Fibroblast of lung (primary cell): ENCODE measurements around the gene CHCHD1. TPM values are rescaled to one million over a fixed set of nuclear protein-coding genes. Genes with fewer than 3 reads are reported as not detected.

Source experiments
- DNase-seq, 2 donors: peaks; one replicate each; pipeline versions ENCODE4 v3.0.0 to v3.0.0-alpha.2; 2010; ENCODE audit warnings: low read depth in 2 of 2
- H2AFZ ChIP-seq: 2 replicates; pipeline ENCODE4 v1.5.1; 2012; ENCODE audit warnings: low read length, control low read depth, inconsistent platforms
- H3K27ac ChIP-seq: 2 replicates; pipeline ENCODE4 v1.5.1; 2011; ENCODE audit warnings: low read length, control low read depth; ENCODE audit not compliant: insufficient read depth
- H3K27me3 ChIP-seq: 2 replicates; pipeline ENCODE4 v1.5.1; 2011; ENCODE audit warnings: mild to moderate bottlenecking, low read length; ENCODE audit not compliant: control insufficient read depth, insufficient read depth
- H3K36me3 ChIP-seq: 2 replicates; pipeline ENCODE4 v1.5.1; 2011; ENCODE audit warnings: low read length; ENCODE audit not compliant: control insufficient read depth, insufficient read depth
- H3K4me1 ChIP-seq: 2 replicates; pipeline ENCODE4 v1.5.1; 2011; ENCODE audit warnings: low read length; ENCODE audit not compliant: control insufficient read depth, insufficient read depth; ENCODE audit errors: extremely low read depth
- H3K4me2 ChIP-seq: 2 replicates; pipeline ENCODE4 v1.5.1; 2011; ENCODE audit warnings: low read length, control low read depth; ENCODE audit not compliant: insufficient read depth; ENCODE audit errors: extremely low read depth
- H3K4me3 ChIP-seq, 4 experiments: fragments of 200-600 bp in 1 of 4; sonication (generic) in 1 of 4; replicated peaks in 1 of 4; 2 replicates each; pipeline ENCODE4 v1.5.1; 2011 to 2016; ENCODE audit warnings: low read length in 4 of 4, low read depth in 3 of 4, mild to moderate bottlenecking in 3 of 4, control low read depth in 2 of 4, inconsistent platforms in 1 of 4, mixed read lengths in 1 of 4; ENCODE audit not compliant: insufficient read depth in 1 of 4; ENCODE audit errors: control extremely low read depth in 1 of 4
- H3K79me2 ChIP-seq: 2 replicates; pipeline ENCODE4 v1.5.1; 2012; ENCODE audit warnings: mild to moderate bottlenecking, low read length, inconsistent platforms; ENCODE audit not compliant: control insufficient read depth, insufficient read depth
- H3K9ac ChIP-seq: 2 replicates; pipeline ENCODE4 v1.5.1; 2011; ENCODE audit warnings: mild to moderate bottlenecking, low read length, control low read depth; ENCODE audit not compliant: insufficient read depth
- H3K9me3 ChIP-seq: 2 replicates; pipeline ENCODE4 v1.5.1; 2012; ENCODE audit warnings: low read depth, low read length; ENCODE audit not compliant: control insufficient read depth, insufficient read depth
- H4K20me1 ChIP-seq: 2 replicates; pipeline ENCODE4 v1.5.1; 2011; ENCODE audit warnings: low read length; ENCODE audit not compliant: control insufficient read depth, insufficient read depth; ENCODE audit errors: extremely low read depth
- CTCF ChIP-seq, 2 donors: IDR thresholded peaks in 1 of 2; conservative IDR thresholded peaks in 1 of 2; 1 replicate in 1 of 2; 2 replicates in 1 of 2; pipeline ENCODE4 v1.5.1; 2011 to 2012; ENCODE audit warnings: low read length in 2 of 2, control low read depth in 1 of 2, inconsistent platforms in 1 of 2, low read depth in 1 of 2, mild to moderate bottlenecking in 1 of 2
- EZH2 ChIP-seq: IDR thresholded peaks from 2 replicates; pipeline ENCODE4 v1.5.1; 2012; ENCODE audit warnings: low read length, control low read depth, mild to moderate bottlenecking; ENCODE audit errors: missing control alignments
- polyA plus RNA-seq, 2 donors: library from polyadenylated mRNA; depleted of rRNA in 1 of 2; stranded (reverse) in 1 of 2; unstranded in 1 of 2; fragments of >200 nt; gene quantifications; 2 replicates each; pipeline ENCODE4 v1.2.1, GENCODE V29; 2011 to 2012; ENCODE audit warnings: missing spikeins in 1 of 2
- total RNA-seq: library from RNA; depleted of rRNA; stranded (reverse); fragments of >200 nt; gene quantifications from 2 replicates; pipeline ENCODE4 v1.2.1, GENCODE V29; 2014

CHCHD1 gene
- total and polyA plus RNA-seq, 2 donors (not counting 1 experiment from before 2014, with no cell fraction given): 21.3 to 31.0 TPM

GRCh38 chr10:73823391-73823790 is 41.5 kb downstream of the CHCHD1 start:
- Histone ChIP-seq H3K27me3 (no peaks in the 10 kb centered on the region), H3K9me3 (no peaks in the 10 kb centered on the region), H3K27ac (no peak overlapping the region), H3K79me2 (no peaks in the 10 kb centered on the region), H3K4me2 (no peak overlapping the region), H3K4me1 (no peaks in the 10 kb centered on the region), H4K20me1 (no peaks in the 10 kb centered on the region), H3K9ac (no peak overlapping the region), H3K4me3 (no peak overlapping the region), H2AFZ (no peak overlapping the region), H3K36me3 (peaks cover 4% of the 10 kb centered on the region)
- TF ChIP-seq EZH2 (no peak), CTCF (conservative IDR thresholded peaks at IDR 0.05 in 1 of 2, IDR thresholded peaks at IDR 0.05 in 1 of 2; ENCODE audit: low read depth in 1 of 2, low read length in 2 of 2) (no peak)
- no peak for DNase-seq

GRCh38 chr10:73824146-73824725 is 42.4 kb downstream of the CHCHD1 start:
- Histone ChIP-seq H3K4me3 (no peak overlapping the region), H3K9me3 (no peaks in the 10 kb centered on the region), H4K20me1 (no peaks in the 10 kb centered on the region), H3K9ac (no peak overlapping the region), H3K4me2 (no peak overlapping the region), H3K27ac (no peak overlapping the region), H2AFZ (no peak overlapping the region), H3K27me3 (no peaks in the 10 kb centered on the region), H3K36me3 (peaks cover 3% of the 10 kb centered on the region), H3K79me2 (no peaks in the 10 kb centered on the region), H3K4me1 (no peaks in the 10 kb centered on the region)
- no peak for DNase-seq
- TF ChIP-seq EZH2: no peak
- no peak for TF ChIP-seq CTCF (conservative IDR thresholded peaks at IDR 0.05 in 1 of 2, IDR thresholded peaks at IDR 0.05 in 1 of 2; ENCODE audit: low read depth in 1 of 2, low read length in 2 of 2)

GRCh38 chr10:73827346-73828089 is 45.7 kb downstream of the CHCHD1 start:
- no peak overlapping the region for H3K9ac ChIP-seq
- H2AFZ ChIP-seq: no peak overlapping the region
- H3K36me3 ChIP-seq: peaks cover 5% of the 10 kb centered on the region
- no peak overlapping the region for H3K4me3 ChIP-seq
- TF ChIP-seq EZH2 (no peak), CTCF (conservative IDR thresholded peaks at IDR 0.05 in 1 of 2, IDR thresholded peaks at IDR 0.05 in 1 of 2; ENCODE audit: low read depth in 1 of 2, low read length in 2 of 2) (no peak)
- no peak overlapping the region for H3K27ac ChIP-seq
- no peaks in the 10 kb centered on the region for H3K4me1 ChIP-seq
- no peaks in the 10 kb centered on the region for H3K27me3 ChIP-seq
- no peaks in the 10 kb centered on the region for H3K79me2 ChIP-seq
- no peaks in the 10 kb centered on the region for H4K20me1 ChIP-seq
- peak in 1 of 2 donors; percentile 28 for DNase-seq
- no peak overlapping the region for H3K4me2 ChIP-seq
- no peaks in the 10 kb centered on the region for H3K9me3 ChIP-seq
